ENCODE data around the gene TTLL1. TPM values are rescaled to one million over a fixed set of nuclear protein-coding genes. Genes with fewer than 3 reads are reported as not detected.

Gene TTLL1
- total RNA-seq, result 2.6 TPM in 2 replicates

DNA sequence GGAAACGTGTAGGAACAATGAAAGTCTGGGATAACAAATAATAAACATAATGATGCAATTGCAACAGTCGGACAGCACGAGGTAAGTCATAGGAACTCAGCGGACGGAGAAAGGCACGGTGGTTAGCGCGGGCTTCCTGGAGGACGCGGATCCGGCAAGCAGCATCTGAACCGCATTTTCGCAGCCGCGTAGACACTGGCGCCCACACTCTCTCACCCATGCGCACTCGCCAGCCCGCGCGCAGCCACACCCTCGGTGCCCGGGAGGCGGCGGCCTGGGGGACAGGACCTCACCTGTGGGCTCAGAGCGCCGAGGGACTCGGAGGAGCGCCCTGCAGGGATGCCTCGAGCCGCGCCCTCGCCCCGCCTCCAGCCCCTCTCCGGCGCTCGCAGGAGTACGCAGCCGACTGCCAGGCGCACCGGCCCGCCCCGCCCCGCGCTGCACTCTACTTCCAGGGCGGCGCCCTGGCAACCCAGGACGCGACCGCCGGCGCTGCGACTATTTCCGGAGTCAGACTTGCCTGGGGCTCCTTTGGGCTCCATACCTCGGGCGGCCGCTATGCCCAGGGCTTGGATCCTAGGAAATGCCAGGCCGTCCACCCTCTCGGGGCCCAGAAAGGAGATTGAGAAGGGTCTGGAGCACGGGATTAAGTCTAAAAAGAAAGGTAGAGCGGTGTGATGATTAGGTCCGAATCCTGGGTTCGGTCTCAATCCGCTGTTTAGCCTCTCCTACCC, at the start of gene TTLL1:
TTLL1 (minus strand) TSS at position 408 of the 734 bp plus-strand sequence. CDS start 13,805 bp downstream, outside the sequence.
- peak; percentile 97 for DNase-seq
- intact Hi-C loops (cut with micrococcal nuclease), result loop anchor here (1.0 to 10.0 kb wide), 3 partner anchors 74 to 427 kb away; partner anchors contain the start of gene PACSIN2
- Mint-ChIP-seq H3K9me3 (no peaks in the 10 kb centered on the region), H3K36me3 (ENCODE audit: low read depth) (no peaks in the 10 kb centered on the region), H3K4me3 (peak within 1 kb of the TSS; percentile 91), H3K27me3 (no peaks in the 10 kb centered on the region), H3K27ac (peak within 1 kb of the TSS; percentile 93), H3K4me1 (peaks cover 23% of the 10 kb centered on the region)

DNA sequence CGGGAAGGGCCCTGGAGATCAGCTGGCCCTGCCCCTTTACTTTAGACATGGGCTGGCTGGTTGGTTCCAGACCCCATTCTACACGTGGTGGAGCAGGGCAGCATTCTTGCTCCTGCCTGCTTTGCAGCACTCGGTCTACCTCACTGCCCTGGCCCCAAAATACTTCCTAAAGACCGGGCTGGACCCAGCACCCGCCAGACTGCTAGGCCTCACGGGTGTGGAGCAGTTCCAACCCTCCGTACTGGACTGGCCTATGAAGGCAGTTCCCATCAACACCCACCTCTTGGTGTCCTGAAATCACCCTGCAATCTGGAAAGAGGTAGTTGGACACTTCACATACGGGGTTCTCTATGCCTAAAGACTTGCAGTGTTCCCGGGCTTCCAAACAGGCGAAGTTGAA, 47.6 kb upstream of the TTLL1 start:
- Mint-ChIP-seq H3K27me3 (no peaks in the 10 kb centered on the region), H3K4me1 (peaks cover 5% of the 10 kb centered on the region), H3K4me3 (no peak overlapping the region), H3K9me3 (no peaks in the 10 kb centered on the region), H3K27ac (no peak overlapping the region), H3K36me3 (ENCODE audit: low read depth) (peaks cover 51% of the 10 kb centered on the region)
- no peak for DNase-seq
- intact Hi-C loops (cut with micrococcal nuclease), result no loop called here

DNA sequence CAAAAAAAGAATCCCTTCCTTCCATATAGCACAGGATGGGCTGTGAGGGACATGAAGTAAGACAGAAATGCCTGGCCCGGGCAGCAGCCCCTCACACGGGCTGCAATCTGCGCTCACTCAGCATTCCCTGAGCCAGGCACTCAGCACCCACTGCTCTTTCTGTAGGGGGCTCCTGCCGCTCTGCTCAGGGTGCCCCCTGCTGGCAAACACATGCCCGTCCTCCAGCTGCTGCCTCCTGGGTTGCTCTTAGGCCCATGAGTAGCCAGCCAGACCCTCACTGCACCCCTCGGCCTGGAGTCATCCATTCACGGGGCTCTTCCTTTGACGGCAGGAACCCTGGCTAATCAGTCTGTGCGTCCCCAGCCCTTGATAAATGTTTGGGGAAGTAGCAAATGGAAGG, 47.1 kb upstream of the TTLL1 start:
- H3K4me3 Mint-ChIP-seq, result no peak overlapping the region
- no peak overlapping the region for H3K27ac Mint-ChIP-seq
- H3K4me1 Mint-ChIP-seq, result peaks cover 3% of the 10 kb centered on the region
- DNase-seq, result peak; percentile 69
- H3K36me3 Mint-ChIP-seq (ENCODE audit: low read depth), result peaks cover 50% of the 10 kb centered on the region
- intact Hi-C loops (cut with micrococcal nuclease), result no loop called here
- H3K27me3 Mint-ChIP-seq, result no peaks in the 10 kb centered on the region
- no peaks in the 10 kb centered on the region for H3K9me3 Mint-ChIP-seq

DNA sequence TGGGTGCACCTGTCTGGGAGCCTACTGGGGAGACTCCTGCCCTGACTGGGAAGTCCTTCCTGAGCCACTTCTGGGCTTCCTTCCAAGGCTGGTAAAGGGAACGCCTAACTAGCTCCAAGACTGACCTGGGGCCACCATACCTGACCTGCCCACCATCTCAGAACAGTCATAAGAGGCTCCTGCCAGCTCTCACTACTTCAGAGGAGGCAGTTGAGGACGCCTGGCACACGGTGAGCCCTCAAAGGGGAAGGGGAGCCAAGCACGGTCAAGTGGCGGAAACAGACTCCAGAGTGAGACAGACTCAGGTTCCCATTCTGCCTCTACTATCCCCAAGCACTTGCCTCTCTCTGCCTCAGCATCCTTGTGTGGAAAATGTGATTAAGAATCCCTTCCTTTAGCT, 46.4 kb upstream of the TTLL1 start:
- Mint-ChIP-seq H3K4me3 (no peak overlapping the region), H3K27ac (no peak overlapping the region), H3K36me3 (ENCODE audit: low read depth) (peaks cover 45% of the 10 kb centered on the region), H3K9me3 (no peaks in the 10 kb centered on the region), H3K4me1 (no peaks in the 10 kb centered on the region), H3K27me3 (no peaks in the 10 kb centered on the region)
- intact Hi-C loops (cut with micrococcal nuclease), result no loop called here
- DNase-seq, result no peak

DNA sequence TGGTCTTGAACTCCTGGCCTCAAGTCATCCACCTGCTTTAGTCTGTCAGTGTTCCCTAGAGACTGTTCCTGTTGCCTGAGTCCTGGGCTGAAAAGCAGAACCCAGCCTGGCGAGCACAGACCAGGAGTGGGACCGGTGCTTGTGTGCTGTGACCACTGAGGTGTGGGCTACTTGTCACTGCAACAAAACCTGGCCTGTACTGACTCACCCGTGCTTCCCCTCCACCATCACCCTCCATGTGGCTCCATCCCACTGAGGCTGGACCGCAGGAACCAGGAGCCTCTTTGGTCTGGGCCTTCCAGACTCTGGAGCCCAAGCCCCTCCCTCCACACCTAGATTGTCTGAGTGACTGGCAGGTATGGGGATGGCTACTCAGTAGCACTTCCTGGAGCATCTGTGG, 45.4 kb upstream of the TTLL1 start:
- Mint-ChIP-seq H3K4me3 (no peak overlapping the region), H3K36me3 (ENCODE audit: low read depth) (peaks cover 38% of the 10 kb centered on the region), H3K27ac (no peak overlapping the region), H3K9me3 (no peaks in the 10 kb centered on the region), H3K4me1 (no peaks in the 10 kb centered on the region), H3K27me3 (no peaks in the 10 kb centered on the region)
- intact Hi-C loops (cut with micrococcal nuclease), result no loop called here
- DNase-seq, result no peak

DNA sequence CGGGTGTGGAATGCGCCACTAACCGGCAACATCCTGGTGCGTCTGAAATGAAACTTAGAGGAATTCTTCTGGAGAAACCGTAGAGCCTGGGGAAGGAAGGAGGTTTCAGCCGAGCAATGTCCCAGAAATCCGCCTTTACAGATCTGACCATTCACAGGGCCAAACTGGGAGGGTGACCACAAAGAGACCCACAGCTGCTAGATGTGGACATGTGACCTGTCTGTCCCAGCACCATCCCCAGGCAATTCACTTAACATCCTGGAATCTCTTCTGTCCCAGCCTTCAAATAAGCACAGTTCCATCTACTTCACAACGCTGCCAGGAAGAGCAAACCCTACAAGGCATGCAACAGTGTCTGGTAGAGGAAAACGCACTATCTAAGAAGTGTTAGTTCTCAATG, 44.2 kb upstream of the TTLL1 start:
- no peak overlapping the region for H3K4me3 Mint-ChIP-seq
- H3K27ac Mint-ChIP-seq, result peak overlapping the region; percentile 6
- H3K36me3 Mint-ChIP-seq (ENCODE audit: low read depth), result peaks cover 33% of the 10 kb centered on the region
- no peaks in the 10 kb centered on the region for H3K27me3 Mint-ChIP-seq
- intact Hi-C loops (cut with micrococcal nuclease), result no loop called here
- H3K4me1 Mint-ChIP-seq, result no peaks in the 10 kb centered on the region
- no peak for DNase-seq
- H3K9me3 Mint-ChIP-seq, result no peaks in the 10 kb centered on the region

DNA sequence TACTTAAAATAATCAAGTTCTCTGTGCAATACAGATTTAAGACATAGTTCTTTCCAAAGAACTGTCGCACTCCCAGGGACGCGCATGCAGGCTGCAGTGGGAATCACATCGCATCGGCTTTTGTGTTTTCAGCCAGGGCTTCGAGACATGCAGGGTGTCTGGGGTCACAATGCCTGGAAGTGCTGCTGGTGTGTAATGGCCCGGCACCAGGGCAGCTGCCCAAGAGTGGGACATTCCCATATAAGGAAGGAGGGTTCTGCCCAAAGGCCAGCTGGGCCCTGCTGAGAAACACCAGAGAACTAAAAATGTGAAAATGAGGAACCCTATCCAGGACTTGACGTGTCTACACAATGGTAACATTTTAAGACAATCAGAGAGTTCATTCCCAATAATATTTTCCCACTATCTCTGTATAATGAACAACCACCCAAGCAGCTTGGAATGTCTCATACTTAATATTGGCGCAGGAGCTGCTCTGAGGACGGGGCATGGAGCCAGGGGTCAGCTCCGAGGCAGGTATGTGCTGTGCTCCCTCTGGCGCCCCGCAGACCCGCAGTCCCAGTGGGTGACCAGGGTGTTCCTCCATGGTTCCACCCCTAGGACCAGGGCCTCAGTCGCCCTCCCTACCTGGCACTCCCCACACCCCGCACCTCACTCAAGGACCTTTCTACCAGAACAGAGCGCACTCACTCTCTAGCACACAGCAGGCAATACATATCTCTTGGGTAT, 42.7 kb upstream of the TTLL1 start:
- Mint-ChIP-seq H3K9me3 (no peaks in the 10 kb centered on the region), H3K36me3 (ENCODE audit: low read depth) (peaks cover 26% of the 10 kb centered on the region), H3K27me3 (no peaks in the 10 kb centered on the region), H3K4me3 (no peak overlapping the region), H3K27ac (no peak overlapping the region), H3K4me1 (peaks cover 3% of the 10 kb centered on the region)
- intact Hi-C loops (cut with micrococcal nuclease), result no loop called here
- no peak for DNase-seq

DNA sequence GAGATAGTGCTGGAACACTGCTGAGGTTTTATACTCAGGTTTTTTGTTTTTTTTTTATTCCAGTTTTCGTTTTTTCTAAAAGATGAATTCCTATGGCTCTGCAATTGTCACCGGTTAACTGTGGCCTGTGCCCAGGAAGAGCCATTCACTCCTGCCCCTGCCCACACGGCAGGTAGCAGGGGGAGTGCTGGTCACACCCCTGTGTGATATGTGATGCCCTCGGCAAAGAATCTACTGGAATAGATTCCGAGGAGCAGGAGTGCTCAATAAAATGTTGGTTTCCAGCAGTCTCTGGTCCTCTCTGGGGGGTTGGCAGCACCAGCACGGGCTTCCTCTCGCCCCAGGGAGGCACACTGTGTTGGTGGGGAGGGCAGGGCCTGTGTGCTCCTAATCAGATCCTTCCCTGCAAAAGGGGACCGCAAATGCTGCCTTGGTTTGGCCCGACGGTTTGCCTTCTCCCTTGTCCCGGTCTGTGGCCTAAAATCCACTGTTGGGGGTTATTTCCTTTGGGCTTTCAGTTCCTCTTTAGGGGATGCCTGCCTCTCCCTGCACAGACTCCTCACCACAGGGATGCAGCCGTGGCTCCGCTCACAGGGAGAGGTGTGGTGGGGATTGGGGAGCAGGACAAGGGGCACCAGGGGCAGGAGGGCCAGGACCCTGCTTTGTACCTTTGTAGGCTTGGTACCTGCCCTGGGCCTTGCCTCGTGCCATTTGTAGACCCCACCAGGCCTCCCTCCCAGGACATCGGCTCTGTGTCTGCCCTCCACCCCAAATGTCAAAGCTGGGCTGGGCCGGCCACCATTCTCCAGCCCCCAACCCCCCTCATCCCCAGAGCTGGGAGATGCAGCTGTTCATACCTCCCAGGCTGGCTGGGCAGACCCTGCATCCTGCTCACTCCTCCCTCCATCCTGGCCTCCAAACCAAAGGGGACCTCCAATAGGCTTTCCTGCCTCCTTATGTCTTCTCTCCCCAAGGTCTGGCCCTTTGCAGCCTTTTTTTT, 40.5 kb upstream of the TTLL1 start:
- intact Hi-C loops (cut with micrococcal nuclease), result no loop called here
- H3K4me3 Mint-ChIP-seq, result no peak overlapping the region
- peaks cover 3% of the 10 kb centered on the region for H3K4me1 Mint-ChIP-seq

DNA sequence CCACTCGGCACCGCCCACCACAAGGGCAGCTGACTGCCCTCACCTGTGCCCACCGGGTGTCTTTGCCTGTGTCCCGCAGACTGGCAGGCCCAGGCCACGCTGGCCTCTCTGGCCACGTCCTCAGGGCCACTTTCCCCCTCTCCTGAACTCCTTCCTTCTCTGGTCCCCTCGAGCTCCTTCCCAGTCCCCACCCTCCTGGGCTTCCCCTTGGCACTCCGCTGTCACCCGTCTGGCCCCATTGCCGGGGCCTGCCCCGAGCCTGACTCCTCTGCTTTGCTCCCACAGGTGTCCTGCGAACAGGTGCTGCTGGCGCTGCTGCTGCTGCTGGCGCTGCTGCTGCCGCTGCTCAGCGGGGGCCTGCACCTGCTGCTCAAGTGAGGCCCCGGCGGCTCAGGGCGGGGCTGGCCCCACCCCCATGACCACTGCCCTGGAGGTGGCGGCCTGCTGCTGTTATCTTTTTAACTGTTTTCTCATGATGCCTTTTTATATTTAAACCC, 39.8 kb upstream of the TTLL1 start:
- H3K9me3 Mint-ChIP-seq, result no peaks in the 10 kb centered on the region
- no peaks in the 10 kb centered on the region for H3K27me3 Mint-ChIP-seq
- peaks cover 9% of the 10 kb centered on the region for H3K36me3 Mint-ChIP-seq (ENCODE audit: low read depth)
- DNase-seq, result no peak
- no peak overlapping the region for H3K27ac Mint-ChIP-seq
- intact Hi-C loops (cut with micrococcal nuclease), result no loop called here
- H3K4me1 Mint-ChIP-seq, result peaks cover 3% of the 10 kb centered on the region
- H3K4me3 Mint-ChIP-seq, result no peak overlapping the region

More for the DNA sequence above, 40.5 kb upstream of the TTLL1 start:
- H3K27me3 Mint-ChIP-seq, result no peaks in the 10 kb centered on the region
- no peaks in the 10 kb centered on the region for H3K9me3 Mint-ChIP-seq
- no peak for DNase-seq
- H3K36me3 Mint-ChIP-seq (ENCODE audit: low read depth), result peaks cover 14% of the 10 kb centered on the region
- H3K27ac Mint-ChIP-seq, result no peak overlapping the region

DNA sequence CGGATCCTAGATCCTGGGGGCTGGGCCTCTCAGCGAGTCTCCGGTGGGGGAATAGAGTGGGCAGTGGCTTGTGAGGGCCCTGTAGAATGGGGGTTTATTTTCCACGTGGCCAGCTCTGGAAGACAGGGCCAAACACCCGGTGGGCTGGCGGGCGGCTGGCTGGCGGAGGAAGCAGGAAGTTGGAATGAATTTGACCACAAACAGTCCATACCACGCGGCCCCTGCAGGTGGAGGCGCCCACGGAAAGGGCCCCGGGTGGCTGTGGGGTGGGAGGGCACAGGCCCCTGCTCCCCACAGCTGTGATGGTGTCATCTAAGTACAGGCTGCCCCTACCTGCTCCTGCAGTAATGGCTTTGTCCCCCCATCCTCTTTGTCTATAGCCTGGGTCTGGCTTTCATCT, 38.9 kb upstream of the TTLL1 start:
- Mint-ChIP-seq H3K9me3 (no peaks in the 10 kb centered on the region), H3K27ac (peak overlapping the region; percentile 9), H3K4me3 (no peak overlapping the region), H3K36me3 (ENCODE audit: low read depth) (peaks cover 5% of the 10 kb centered on the region), H3K4me1 (peaks cover 3% of the 10 kb centered on the region), H3K27me3 (no peaks in the 10 kb centered on the region)
- no peak for DNase-seq
- intact Hi-C loops (cut with micrococcal nuclease), result no loop called here

DNA sequence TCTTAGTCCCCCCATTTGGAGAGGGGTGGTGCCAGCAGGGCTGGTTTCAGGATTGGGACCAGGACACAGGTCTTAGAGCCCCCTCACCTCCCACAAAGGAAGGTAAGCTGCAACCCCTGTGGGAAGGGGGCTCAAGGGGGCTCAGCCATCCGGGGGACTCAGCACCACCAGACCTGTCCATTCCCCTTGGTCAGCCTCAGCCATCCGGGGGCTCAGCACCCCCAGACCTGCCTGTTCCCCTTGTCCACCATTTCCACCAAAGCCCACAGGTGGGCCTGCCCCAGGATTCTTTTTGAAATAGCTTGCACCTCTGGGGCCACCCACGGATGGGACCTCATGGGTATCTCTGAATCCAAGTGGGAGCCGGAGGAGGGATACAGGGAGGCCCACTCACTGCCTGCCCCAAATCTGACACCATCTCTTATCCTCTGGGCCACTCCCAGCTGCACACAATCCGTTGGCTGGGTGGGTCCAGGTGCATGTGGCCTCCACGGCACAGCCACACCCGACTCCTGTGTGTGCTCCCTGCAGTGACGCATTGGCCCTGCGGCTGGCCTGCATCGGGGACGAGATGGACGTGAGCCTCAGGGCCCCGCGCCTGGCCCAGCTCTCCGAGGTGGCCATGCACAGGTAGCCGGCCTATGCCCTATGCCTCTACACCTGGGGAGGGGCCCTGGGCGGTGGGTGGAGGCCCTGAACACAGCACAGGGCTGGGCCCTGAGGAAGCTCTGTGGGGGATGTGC, 38.1 kb upstream of the TTLL1 start:
- no peak for DNase-seq
- Mint-ChIP-seq H3K4me3 (no peak overlapping the region), H3K9me3 (no peaks in the 10 kb centered on the region), H3K27me3 (no peaks in the 10 kb centered on the region), H3K4me1 (peaks cover 3% of the 10 kb centered on the region), H3K27ac (no peak overlapping the region), H3K36me3 (ENCODE audit: low read depth) (peaks cover 4% of the 10 kb centered on the region)
- intact Hi-C loops (cut with micrococcal nuclease), result no loop called here

DNA sequence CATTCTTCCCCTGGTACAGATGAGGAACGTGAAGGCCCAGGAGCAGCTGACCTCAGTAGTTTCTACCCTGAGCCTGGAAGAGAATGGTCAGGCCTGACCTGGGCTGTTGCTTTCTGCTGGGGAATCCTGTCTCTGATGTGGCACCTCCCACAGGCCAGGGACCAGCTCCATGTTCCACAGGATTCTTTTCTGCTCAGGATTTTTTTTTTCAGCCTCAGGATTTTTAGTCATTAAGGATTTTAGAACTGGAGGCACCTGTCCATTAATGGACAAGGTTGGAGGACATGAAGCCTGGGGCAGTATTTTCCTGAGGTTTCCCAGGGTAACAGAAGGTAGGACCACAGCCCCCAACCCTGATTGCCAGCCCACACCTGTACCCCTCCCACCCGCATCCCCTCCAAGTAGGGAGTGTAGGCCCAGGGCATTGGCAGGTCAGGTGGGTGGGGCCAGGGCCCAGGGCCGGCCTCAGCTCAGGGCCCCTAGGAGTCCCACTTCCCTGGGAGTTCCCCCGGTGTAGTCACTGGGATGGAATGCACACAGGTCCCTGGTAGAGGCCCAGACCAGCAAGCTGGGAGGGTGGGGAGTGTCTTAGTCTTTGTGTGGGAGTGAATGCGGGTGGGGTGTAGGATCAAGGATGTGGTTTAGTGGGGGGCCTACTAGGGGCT, 37.4 kb upstream of the TTLL1 start:
- intact Hi-C loops (cut with micrococcal nuclease), result no loop called here
- no peaks in the 10 kb centered on the region for H3K9me3 Mint-ChIP-seq
- no peak overlapping the region for H3K4me3 Mint-ChIP-seq
- no peaks in the 10 kb centered on the region for H3K36me3 Mint-ChIP-seq (ENCODE audit: low read depth)
- peaks cover 3% of the 10 kb centered on the region for H3K4me1 Mint-ChIP-seq
- H3K27me3 Mint-ChIP-seq, result no peaks in the 10 kb centered on the region
- no peak overlapping the region for H3K27ac Mint-ChIP-seq
- DNase-seq, result no peak

All from activated CD4-positive, alpha-beta T cell treated with anti-CD3 and anti-CD28 coated beads, Interleukin-2, amount 10 ng/mL, durations not matched to agents 24 days and 14 days (primary cell).